Skeletal muscle satellite cell (primary cell): ENCODE results near the gene SBDS.
"Not testable (repeated sequence)": the region's sequence is repeated elsewhere in the genome, so short reads cannot be mapped to it uniquely, and the experiment has no call there.

ENCODE experiments used
- H3K27me3 ChIP-seq: 2 replicates; pipeline ENCODE4 v1.7.0; 2013; ENCODE audit warnings: low read length; ENCODE audit not compliant: control insufficient read depth, insufficient read depth
- H3K36me3 ChIP-seq: 2 replicates; pipeline ENCODE4 v1.7.0; 2013; ENCODE audit warnings: mild to moderate bottlenecking, control low read depth, low read length; ENCODE audit not compliant: insufficient read depth
- H3K4me1 ChIP-seq: 2 replicates; pipeline ENCODE4 v1.7.0; 2013; ENCODE audit warnings: low read length; ENCODE audit not compliant: control insufficient read depth, insufficient read depth
- H3K4me2 ChIP-seq: 2 replicates; pipeline ENCODE4 v1.7.0; 2013; ENCODE audit warnings: mild to moderate bottlenecking, low read length
- H3K4me3 ChIP-seq: 2 replicates; pipeline ENCODE4 v1.7.0; 2013; ENCODE audit warnings: low read length
- H3K9ac ChIP-seq: 2 replicates; pipeline ENCODE4 v1.7.0; 2013; ENCODE audit warnings: mild to moderate bottlenecking, low read depth, low read length, moderate library complexity
- H3K9me3 ChIP-seq: replicated peaks from 2 replicates; pipeline ENCODE4 v1.7.0; 2013; ENCODE audit warnings: mild to moderate bottlenecking, control low read depth, low read length

SBDS gene

DNA sequence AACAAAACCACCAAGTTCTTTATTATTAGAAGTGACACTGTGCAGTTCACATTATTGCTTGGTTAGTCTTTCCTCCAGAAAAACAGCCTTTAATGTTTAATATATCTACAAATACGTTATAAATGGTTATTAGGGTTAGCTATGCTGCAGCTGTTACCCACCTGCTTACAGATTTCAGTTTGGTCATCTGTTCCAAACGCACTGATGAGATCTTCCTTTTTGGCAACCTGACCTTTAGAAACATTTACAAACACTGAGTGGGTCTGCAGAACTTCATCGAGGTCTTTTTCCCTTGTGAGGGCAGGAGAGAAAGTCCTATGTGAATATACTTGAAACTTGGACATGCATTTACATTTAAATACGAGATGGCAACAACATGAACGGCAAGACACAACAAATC lies 1.3 kb downstream of the SBDS start:
- not testable (repeated sequence) for H3K27me3 ChIP-seq, H3K9me3 ChIP-seq, H3K4me1 ChIP-seq
- H3K36me3 ChIP-seq, result peaks cover 19% of the 10 kb centered on the region
- H3K4me2 ChIP-seq, result peak overlapping the region; percentile 80
- peak overlapping the region; percentile 96 for H3K9ac ChIP-seq
- H3K4me3 ChIP-seq, result peak overlapping the region; percentile 85

DNA sequence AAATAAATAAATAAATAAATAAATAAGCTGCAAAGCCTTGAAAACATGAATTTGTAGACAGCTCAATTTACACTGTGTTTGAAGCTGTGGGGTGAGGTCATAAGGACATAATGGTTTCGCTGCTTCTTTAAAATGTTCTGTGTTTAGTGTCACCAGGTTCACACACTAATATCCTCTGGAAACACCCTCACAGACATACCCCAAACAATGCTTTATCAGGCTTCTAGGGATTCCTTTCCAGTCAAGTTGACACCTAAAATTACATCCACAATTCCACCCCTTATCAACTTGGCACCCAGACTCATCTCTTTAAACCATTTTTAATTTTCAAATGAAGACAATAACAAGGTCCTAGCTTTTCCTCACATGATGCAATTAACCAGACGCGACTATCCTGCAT lies 5.8 kb downstream of the SBDS start:
- H3K4me1 ChIP-seq, H3K9me3 ChIP-seq, H3K4me2 ChIP-seq, H3K27me3 ChIP-seq, H3K9ac ChIP-seq, H3K4me3 ChIP-seq: not testable (repeated sequence)
- peaks cover 29% of the 10 kb centered on the region for H3K36me3 ChIP-seq

DNA sequence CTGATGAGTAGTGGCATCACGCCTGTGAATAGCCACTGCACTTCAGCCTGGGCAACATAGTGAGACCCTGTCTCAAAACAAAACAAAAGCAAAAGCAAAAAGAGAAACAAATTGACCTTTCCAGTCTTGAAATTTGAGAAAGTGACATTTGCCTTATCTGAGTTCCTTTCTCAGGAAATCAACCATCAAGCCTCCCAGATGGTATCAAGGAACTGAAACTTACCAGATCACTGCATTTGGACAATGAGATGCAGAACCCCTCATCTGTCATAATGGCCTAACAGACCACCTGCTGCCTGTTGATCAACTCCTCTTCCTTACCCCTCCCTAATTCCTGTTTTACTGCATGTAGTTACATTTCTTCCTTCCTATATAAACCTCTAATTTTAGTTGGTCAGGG lies 15.1 kb downstream of the SBDS start:
- H3K9me3 ChIP-seq, H3K4me1 ChIP-seq, H3K36me3 ChIP-seq, H3K4me3 ChIP-seq, H3K4me2 ChIP-seq, H3K27me3 ChIP-seq, H3K9ac ChIP-seq: not testable (repeated sequence)

DNA sequence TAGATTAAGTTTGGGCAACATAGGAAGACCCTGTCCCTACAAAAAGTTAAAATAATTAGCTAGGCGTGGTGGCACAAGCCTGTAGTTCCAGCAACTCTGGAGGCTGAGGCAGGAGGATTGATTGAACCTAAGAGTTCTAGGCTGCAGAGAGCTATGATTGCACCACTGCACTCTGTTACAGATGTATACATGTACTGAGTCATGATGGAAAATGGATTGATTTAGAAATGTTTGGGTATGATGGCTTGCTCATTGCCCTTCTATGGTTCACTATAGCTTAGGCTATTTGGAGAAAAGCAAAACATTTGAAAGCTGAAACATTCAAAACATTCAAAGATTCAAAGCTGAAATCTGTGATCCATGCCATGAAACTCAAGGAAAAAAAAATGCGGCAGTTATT lies 16.4 kb downstream of the SBDS start:
- H3K9me3 ChIP-seq, H3K9ac ChIP-seq, H3K4me2 ChIP-seq: not testable (repeated sequence)

DNA sequence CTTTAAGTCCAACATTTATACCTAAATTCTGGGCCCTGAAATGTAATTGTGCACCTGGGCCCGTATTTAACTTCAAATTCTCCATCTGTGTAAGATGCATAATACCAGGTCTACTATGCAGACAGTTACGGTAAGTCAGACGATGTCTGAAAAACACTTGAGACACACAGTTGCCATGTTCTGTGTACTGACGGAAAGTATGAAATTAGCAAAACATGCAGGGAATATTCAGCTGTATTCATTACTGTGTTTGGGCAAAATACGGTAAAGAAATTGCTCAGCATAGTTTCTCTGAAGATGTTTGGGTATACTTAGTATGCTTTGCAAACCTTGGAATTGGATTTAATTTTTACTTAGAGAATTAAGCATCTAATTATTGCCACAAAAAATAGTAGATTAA lies 17.1 kb downstream of the SBDS start:
- H3K9me3 ChIP-seq, H3K4me3 ChIP-seq, H3K36me3 ChIP-seq: not testable (repeated sequence)

More for the DNA sequence above, 16.4 kb downstream of the SBDS start:
- H3K36me3 ChIP-seq, H3K4me1 ChIP-seq, H3K27me3 ChIP-seq, H3K4me3 ChIP-seq: not testable (repeated sequence)

DNA sequence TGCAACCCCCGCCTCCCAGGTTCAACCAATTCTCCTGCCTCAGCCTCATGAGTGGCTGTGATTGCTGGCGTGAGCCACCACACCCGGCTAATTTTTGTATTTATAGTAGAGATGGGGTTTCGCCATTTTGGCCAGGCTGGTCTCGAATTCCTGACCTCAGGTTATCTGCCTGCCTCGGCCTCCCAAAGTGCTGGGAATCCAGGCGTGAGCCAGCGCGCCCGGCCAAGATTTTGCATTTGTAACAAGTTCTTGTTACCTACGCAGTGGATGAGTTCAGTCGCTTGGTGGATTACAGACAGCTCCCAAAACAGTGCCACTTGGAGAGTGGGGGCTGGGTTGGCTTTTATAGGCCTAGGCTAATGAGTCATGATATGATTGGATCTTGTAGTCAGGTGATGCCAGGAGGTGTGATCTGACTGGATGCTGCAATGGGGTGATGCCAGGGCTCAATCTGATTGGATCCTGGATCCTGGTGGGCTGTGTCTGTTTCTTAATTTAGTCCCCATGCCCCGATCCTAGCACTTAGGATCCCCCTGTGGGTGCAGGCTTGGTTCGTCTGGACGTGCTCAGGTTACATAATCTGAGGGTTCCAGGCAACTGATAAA lies 20.3 kb downstream of the SBDS start:
- H3K4me1 ChIP-seq, result no peaks in the 10 kb centered on the region
- no peak overlapping the region for H3K4me2 ChIP-seq
- no peaks in the 10 kb centered on the region for H3K36me3 ChIP-seq
- no peaks in the 10 kb centered on the region for H3K27me3 ChIP-seq
- H3K4me3 ChIP-seq, result no peak overlapping the region
- H3K9ac ChIP-seq, result no peak overlapping the region
- H3K9me3 ChIP-seq, result no peaks in the 10 kb centered on the region

More for the DNA sequence above, 17.1 kb downstream of the SBDS start:
- not testable (repeated sequence) for H3K9ac ChIP-seq, H3K4me2 ChIP-seq, H3K4me1 ChIP-seq, H3K27me3 ChIP-seq

DNA sequence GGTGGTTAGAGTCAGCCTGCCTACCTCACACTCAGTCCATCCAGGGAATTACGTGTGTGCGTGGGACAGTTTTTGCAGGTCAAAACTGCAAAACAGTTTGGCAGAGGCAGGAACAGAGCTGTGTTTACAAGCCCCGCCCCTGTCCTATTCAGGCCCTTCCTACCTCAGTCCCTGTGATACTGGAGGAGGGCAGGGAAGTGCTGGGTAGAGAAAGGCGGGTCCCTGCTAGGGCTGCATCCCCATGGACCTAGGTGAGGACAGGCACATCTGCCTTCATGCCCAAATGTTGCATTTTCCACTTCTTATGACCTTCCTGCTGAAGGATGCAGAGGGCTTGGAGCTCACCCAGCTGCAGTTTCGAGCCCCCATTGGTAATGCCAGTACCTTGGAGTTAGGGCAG lies 25.1 kb downstream of the SBDS start:
- Histone ChIP-seq H3K4me2 (no peak overlapping the region), H3K36me3 (no peaks in the 10 kb centered on the region), H3K4me3 (no peak overlapping the region), H3K9me3 (no peaks in the 10 kb centered on the region), H3K4me1 (no peaks in the 10 kb centered on the region), H3K9ac (no peak overlapping the region), H3K27me3 (no peaks in the 10 kb centered on the region)

DNA sequence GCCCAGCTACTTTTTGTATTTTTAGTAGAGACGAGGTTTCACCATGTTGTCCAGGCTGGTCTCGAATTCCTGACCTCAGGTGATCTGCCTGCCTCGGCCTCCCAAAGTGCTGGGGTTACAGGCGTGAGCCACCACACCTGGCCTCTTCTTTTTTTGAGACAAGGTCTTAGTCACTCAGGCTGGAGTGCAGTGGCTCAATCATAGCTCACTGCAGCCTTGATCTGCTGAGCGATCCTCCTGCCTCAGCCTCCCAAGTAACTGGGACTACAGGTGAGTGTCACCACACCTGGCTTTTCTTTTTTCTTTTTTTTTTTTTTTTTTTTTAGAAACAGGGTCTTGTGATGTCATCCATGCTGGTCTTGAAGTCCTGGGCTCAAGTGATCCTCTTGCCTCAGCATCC lies 26.4 kb downstream of the SBDS start:
- H3K9me3 ChIP-seq, H3K4me3 ChIP-seq, H3K36me3 ChIP-seq, H3K4me2 ChIP-seq, H3K4me1 ChIP-seq, H3K27me3 ChIP-seq, H3K9ac ChIP-seq: not testable (repeated sequence)

DNA sequence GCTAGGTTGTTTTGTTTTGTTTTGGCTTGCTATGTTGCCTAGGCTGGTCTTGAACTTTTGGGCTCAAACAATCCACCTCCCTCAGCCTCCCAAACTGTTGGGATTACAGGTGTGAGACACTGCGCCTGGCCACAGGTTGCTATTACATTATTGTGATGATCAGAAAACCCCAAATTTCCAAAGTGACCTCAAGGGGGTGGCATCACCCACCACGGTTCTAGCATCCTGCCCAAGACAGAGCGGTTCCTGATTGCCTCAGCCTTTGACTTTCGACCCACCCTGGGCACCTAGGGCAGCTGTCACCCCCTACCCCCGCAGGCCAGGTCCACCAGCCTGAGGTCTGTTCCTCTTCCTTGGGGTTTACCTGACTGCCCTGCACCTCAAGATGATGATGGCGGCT lies 28.4 kb downstream of the SBDS start:
- no peaks in the 10 kb centered on the region for H3K27me3 ChIP-seq
- H3K9ac ChIP-seq, result no peak overlapping the region
- H3K4me2 ChIP-seq, result no peak overlapping the region
- H3K9me3 ChIP-seq, result no peaks in the 10 kb centered on the region
- H3K4me1 ChIP-seq, result no peaks in the 10 kb centered on the region
- no peak overlapping the region for H3K4me3 ChIP-seq
- H3K36me3 ChIP-seq, result peaks cover 3% of the 10 kb centered on the region

DNA sequence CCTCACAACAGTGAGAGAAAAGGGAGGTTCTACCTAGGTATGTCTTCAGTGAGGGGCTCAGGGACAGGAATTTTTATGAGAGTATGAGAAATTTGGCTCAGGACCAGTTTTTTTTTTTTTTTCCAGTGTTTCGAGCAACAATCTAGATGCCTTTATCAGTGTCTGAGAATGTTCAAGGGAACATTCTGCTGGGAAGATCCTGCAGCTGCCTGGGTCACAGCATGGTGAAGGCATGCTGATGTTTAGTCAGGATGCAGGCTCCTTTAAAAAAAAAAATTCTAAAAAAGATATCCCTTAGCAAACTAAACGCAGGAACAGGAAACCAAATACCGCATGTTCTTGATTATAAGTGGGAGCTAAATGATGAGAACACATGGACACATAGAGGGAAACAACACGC lies 31.0 kb downstream of the SBDS start:
- Histone ChIP-seq H3K4me2 (no peak overlapping the region), H3K4me1 (no peaks in the 10 kb centered on the region), H3K9me3 (no peaks in the 10 kb centered on the region), H3K4me3 (no peak overlapping the region), H3K36me3 (peaks cover 3% of the 10 kb centered on the region), H3K9ac (no peak overlapping the region), H3K27me3 (no peaks in the 10 kb centered on the region)

DNA sequence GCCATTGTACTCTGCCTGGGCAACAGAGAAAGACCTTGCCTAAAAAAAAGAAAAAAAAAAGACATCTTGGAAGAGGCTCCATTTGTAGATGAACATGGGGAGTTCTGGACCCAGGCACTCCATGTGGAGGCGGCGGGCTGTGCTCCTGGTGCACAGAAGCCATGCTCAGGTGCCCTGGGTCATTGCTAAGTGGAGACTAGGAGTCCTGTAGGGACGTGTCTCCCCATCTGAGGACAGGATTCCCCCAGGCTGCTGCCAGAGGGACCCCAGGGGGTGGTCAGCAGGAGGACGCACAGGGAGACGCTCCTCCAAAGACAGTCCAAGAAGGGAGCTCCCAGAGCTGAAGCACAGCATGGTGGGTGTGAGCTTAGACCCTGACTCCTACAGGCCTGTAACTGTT lies 34.3 kb downstream of the SBDS start:
- no peaks in the 10 kb centered on the region for H3K27me3 ChIP-seq
- H3K9ac ChIP-seq, result no peak overlapping the region
- no peak overlapping the region for H3K4me3 ChIP-seq
- peaks cover 31% of the 10 kb centered on the region for H3K36me3 ChIP-seq
- H3K4me2 ChIP-seq, result no peak overlapping the region
- H3K4me1 ChIP-seq, result no peaks in the 10 kb centered on the region
- no peaks in the 10 kb centered on the region for H3K9me3 ChIP-seq

DNA sequence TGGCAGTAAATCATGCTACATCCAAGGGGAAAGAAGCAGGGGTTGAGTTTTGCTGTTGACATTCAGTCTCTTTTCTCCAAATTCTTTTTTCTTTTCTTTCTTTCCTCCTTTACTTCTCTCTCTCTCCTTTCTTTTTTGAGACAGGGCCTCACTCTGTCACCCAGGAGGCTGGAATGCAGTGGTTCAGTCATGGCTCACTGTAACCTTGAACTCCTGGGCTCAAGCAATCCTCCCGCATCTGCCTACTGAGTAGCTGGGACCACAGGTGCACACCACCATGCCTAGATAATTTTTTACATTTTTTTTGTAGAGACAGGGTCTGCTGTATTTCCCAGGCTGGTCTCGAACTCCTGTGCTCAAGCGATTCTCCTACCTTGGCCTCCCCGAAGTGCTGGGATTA lies 35.2 kb downstream of the SBDS start:
- no peak overlapping the region for H3K4me3 ChIP-seq
- H3K36me3 ChIP-seq, result peaks cover 40% of the 10 kb centered on the region
- H3K4me1 ChIP-seq, result no peaks in the 10 kb centered on the region
- H3K9me3 ChIP-seq, result no peaks in the 10 kb centered on the region
- no peak overlapping the region for H3K4me2 ChIP-seq
- H3K9ac ChIP-seq, result no peak overlapping the region
- no peaks in the 10 kb centered on the region for H3K27me3 ChIP-seq
